Measurements from ENCODE around the gene CAND2.

DNA sequence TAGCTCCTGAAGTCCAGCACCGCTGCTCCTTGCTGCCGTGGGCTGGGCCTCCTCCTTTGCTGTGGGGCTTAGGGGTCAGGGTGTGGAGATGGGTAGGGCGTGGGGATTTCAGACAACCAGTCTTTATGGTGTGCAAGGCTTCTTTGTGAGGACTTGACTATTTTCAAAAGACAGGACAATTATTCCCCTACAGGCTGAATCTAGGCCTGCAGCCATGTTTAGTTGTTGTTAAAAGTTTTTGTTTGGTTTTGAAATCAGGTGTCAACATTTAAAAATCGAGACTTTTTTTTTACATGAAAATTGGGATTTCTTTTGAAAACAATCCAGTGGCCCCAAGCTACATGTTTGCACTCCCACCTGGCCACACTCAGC, 34.3 kb downstream of the CAND2 start:
- TF ChIP-seq, protein P1, sequence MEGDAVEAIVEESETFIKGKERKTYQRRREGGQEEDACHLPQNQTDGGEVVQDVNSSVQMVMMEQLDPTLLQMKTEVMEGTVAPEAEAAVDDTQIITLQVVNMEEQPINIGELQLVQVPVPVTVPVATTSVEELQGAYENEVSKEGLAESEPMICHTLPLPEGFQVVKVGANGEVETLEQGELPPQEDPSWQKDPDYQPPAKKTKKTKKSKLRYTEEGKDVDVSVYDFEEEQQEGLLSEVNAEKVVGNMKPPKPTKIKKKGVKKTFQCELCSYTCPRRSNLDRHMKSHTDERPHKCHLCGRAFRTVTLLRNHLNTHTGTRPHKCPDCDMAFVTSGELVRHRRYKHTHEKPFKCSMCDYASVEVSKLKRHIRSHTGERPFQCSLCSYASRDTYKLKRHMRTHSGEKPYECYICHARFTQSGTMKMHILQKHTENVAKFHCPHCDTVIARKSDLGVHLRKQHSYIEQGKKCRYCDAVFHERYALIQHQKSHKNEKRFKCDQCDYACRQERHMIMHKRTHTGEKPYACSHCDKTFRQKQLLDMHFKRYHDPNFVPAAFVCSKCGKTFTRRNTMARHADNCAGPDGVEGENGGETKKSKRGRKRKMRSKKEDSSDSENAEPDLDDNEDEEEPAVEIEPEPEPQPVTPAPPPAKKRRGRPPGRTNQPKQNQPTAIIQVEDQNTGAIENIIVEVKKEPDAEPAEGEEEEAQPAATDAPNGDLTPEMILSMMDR (conservative IDR thresholded peaks at IDR 0.05): peak; percentile 13; the same call in 1 of the 2 replicates
- TF ChIP-seq ZFX (IDR thresholded peaks at IDR 0.05): no peak

Data from C4-2B (cell line).